Activated T-helper 1 cell treated with anti-CD3 and anti-CD28 coated beads, Interleukin-12 subunit alpha, Interleukin-12 subunit beta, Interleukin-2, Interleukin-4 antibody, amounts not matched to agents 30 ng/mL and 10 ng/mL and 1 ng/mL, durations not matched to agents 14 hours and 24 hours and 36 hours (primary cell): ENCODE measurements around the gene AGMO. TPM values are rescaled to one million over a fixed set of nuclear protein-coding genes. Genes with fewer than 3 reads are reported as not detected.

Experiments used
- DNase-seq: peaks from one replicate; pipeline ENCODE4 v3.0.0; 2021; ENCODE audit warnings: low spot score
- H3K27ac Mint-ChIP-seq: one replicate; pipeline ENCODE4 v1.8.0; 2021; ENCODE audit warnings: mild to moderate bottlenecking, mixed read lengths
- H3K27me3 Mint-ChIP-seq: one replicate; pipeline ENCODE4 v1.8.0; 2022; ENCODE audit warnings: mild to moderate bottlenecking, moderate library complexity, mixed read lengths; ENCODE audit not compliant: insufficient read depth
- H3K36me3 Mint-ChIP-seq: one replicate; pipeline ENCODE4 v1.8.0; 2021; ENCODE audit warnings: low read depth, mixed read lengths
- H3K4me1 Mint-ChIP-seq: one replicate; pipeline ENCODE4 v1.8.0; 2021; ENCODE audit warnings: low read depth, mixed read lengths
- H3K4me3 Mint-ChIP-seq: one replicate; pipeline ENCODE4 v1.8.0; 2021; ENCODE audit warnings: mild to moderate bottlenecking, moderate library complexity, mixed read lengths
- H3K9me3 Mint-ChIP-seq: one replicate; pipeline ENCODE4 v1.8.0; 2021; ENCODE audit warnings: mixed read lengths
- intact Hi-C: fragments of 100-400 bp; cut with micrococcal nuclease; formaldehyde crosslinking; loops from one replicate; pipeline ENCODE4 v1.15.1; 2024
- total RNA-seq: library from RNA; stranded (reverse); gene quantifications from 2 replicates; pipeline ENCODE4 v1.2.3, GENCODE V29; 2022

The AGMO gene
- not detected in 2 replicates for total RNA-seq

DNA sequence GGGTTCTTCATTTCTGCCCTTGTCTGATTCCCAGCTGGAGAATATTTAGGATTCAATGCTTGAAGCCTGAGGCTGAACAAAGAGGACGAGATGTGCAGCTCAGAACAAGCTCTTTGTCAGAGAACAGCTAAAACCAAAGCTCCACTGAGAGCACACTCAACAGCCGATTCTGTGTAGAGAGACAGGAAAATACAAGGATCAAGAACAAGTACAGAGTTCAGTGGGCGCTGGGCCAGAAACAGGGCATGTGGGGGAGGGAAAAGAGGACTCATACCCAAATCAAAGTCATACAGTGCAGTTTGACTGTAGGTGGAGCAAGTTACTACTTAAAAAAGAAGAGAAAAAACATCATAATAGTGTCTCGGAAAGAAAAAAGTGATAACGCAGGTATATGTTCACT is at the start of gene AGMO:
Gene AGMO, minus strand, starts transcription at position 181 of the 400 bp plus-strand sequence.
- H3K27me3 Mint-ChIP-seq = no peaks in the 10 kb centered on the region
- no peak within 1 kb of the TSS for H3K27ac Mint-ChIP-seq
- no peaks in the 10 kb centered on the region for H3K36me3 Mint-ChIP-seq
- H3K4me1 Mint-ChIP-seq = no peaks in the 10 kb centered on the region
- no peak within 1 kb of the TSS for H3K4me3 Mint-ChIP-seq
- intact Hi-C loops = no loop called here
- peaks cover 7% of the 10 kb centered on the region for H3K9me3 Mint-ChIP-seq
- DNase-seq = no peak

DNA sequence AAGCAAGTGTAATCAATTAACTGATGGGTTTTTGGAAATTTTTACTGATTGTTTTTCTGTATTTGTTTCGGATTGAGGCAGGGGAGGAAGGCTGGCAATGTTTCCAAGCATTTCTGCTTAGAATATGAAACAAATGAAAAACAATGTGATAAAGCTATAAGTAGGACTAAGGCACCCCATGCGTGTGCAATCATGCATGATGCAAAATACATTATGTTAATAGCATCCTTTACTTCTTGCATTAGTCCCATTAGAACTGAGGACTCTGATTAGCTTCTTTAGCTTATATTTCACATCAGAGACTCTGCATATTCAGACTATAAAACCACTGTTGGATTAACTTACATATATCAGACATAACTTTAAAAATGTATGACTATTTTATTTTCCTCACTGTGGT is 48.7 kb upstream of the AGMO start:
- Mint-ChIP-seq H3K9me3 (no peaks in the 10 kb centered on the region), H3K27ac (no peak overlapping the region), H3K36me3 (no peaks in the 10 kb centered on the region), H3K27me3 (no peaks in the 10 kb centered on the region), H3K4me1 (no peaks in the 10 kb centered on the region), H3K4me3 (no peak overlapping the region)
- intact Hi-C loops = no loop called here
- no peak for DNase-seq

GRCh38 chr7:15609287-15609686 is 47.5 kb upstream of the AGMO start:
- H3K27me3 Mint-ChIP-seq = no peaks in the 10 kb centered on the region
- intact Hi-C loops = no loop called here
- DNase-seq = no peak
- no peaks in the 10 kb centered on the region for H3K9me3 Mint-ChIP-seq
- no peak overlapping the region for H3K4me3 Mint-ChIP-seq
- no peaks in the 10 kb centered on the region for H3K4me1 Mint-ChIP-seq
- H3K36me3 Mint-ChIP-seq = no peaks in the 10 kb centered on the region
- no peak overlapping the region for H3K27ac Mint-ChIP-seq

GRCh38 chr7:15607529-15608210 is 45.9 kb upstream of the AGMO start:
- Mint-ChIP-seq H3K27me3 (no peaks in the 10 kb centered on the region), H3K27ac (no peak overlapping the region), H3K9me3 (no peaks in the 10 kb centered on the region), H3K36me3 (no peaks in the 10 kb centered on the region), H3K4me1 (no peaks in the 10 kb centered on the region), H3K4me3 (no peak overlapping the region)
- intact Hi-C loops = no loop called here
- DNase-seq = no peak

DNA sequence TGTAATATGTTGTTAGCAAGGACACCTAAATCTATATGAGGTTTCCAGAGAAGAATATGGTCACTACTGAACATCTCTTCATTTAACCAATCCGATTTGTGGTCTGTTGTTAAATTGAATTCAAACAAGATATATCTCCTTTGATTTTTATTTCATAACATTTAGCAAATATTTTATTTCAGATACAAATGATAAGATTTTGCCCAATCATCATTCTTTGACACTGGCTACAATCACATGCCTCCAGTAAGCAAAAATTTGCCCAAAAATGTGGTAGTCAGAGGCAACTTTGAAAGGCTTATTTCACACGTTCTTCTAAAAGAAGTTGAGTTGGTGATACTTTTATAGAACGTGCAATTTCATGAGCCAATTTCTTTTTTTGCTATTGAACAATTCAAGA is 44.7 kb upstream of the AGMO start:
- H3K9me3 Mint-ChIP-seq = no peaks in the 10 kb centered on the region
- intact Hi-C loops = no loop called here
- no peaks in the 10 kb centered on the region for H3K27me3 Mint-ChIP-seq
- H3K4me3 Mint-ChIP-seq = no peak overlapping the region
- no peak overlapping the region for H3K27ac Mint-ChIP-seq
- no peaks in the 10 kb centered on the region for H3K36me3 Mint-ChIP-seq
- DNase-seq = no peak
- H3K4me1 Mint-ChIP-seq = no peaks in the 10 kb centered on the region

DNA sequence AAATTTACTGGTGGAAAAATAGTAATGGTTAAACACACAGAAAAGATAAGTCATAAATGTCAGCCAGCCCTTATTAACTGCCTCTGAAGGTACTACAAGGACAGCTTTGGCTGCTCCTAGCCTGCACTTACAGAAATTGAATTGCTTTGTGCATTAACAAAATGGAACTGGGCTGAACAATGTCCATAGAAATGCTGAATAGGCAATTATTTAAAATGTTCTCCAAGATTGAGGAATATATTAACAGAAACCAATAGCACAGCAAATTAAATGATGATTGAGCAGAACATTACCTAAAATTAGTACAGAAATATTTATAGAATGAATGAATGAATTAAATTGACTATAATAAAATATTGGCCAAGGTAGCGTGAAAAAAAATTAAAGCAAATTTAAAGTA is 42.4 kb upstream of the AGMO start:
- no peaks in the 10 kb centered on the region for H3K4me1 Mint-ChIP-seq
- no peaks in the 10 kb centered on the region for H3K9me3 Mint-ChIP-seq
- H3K36me3 Mint-ChIP-seq = no peaks in the 10 kb centered on the region
- no peaks in the 10 kb centered on the region for H3K27me3 Mint-ChIP-seq
- DNase-seq = no peak
- intact Hi-C loops = no loop called here
- H3K4me3 Mint-ChIP-seq = no peak overlapping the region
- H3K27ac Mint-ChIP-seq = no peak overlapping the region

GRCh38 chr7:15603124-15603523 is 41.3 kb upstream of the AGMO start:
- intact Hi-C loops = no loop called here
- Mint-ChIP-seq H3K4me3 (no peak overlapping the region), H3K36me3 (no peaks in the 10 kb centered on the region), H3K4me1 (no peaks in the 10 kb centered on the region), H3K9me3 (peaks cover under 1% of the 10 kb centered on the region), H3K27ac (no peak overlapping the region), H3K27me3 (no peaks in the 10 kb centered on the region)
- no peak for DNase-seq

- Mint-ChIP-seq H3K27ac (no peak overlapping the region), H3K36me3 (no peaks in the 10 kb centered on the region), H3K9me3 (peaks cover 4% of the 10 kb centered on the region), H3K4me3 (no peak overlapping the region), H3K4me1 (no peaks in the 10 kb centered on the region), H3K27me3 (no peaks in the 10 kb centered on the region)
- intact Hi-C loops = no loop called here
- no peak for DNase-seq
Measured at GRCh38 chr7:15602236-15602635, 40.4 kb upstream of the AGMO start.

DNA sequence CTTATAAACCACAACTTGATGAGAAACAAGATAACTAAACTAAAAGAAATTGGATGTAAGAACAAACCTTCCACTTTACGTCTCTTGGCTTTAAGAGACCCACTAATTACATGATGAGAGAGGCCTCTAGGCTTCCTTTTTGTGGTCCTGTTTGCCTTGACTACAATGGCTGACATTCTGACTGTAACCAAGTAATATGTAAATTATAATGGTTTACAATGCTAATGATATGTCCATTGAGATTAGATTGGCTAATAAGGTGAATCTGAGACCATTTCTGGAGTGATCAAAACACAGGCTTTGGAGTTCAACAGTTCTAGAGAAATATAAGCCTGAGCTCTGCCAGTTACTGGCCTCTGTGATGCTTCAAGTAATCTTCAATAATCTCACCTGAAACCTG is 39.4 kb upstream of the AGMO start:
- Mint-ChIP-seq H3K27me3 (no peaks in the 10 kb centered on the region), H3K36me3 (no peaks in the 10 kb centered on the region), H3K4me1 (no peaks in the 10 kb centered on the region), H3K4me3 (no peak overlapping the region), H3K9me3 (peaks cover 7% of the 10 kb centered on the region), H3K27ac (no peak overlapping the region)
- intact Hi-C loops = no loop called here
- DNase-seq = no peak

- intact Hi-C loops = no loop called here
- no peaks in the 10 kb centered on the region for H3K4me1 Mint-ChIP-seq
- peaks cover 7% of the 10 kb centered on the region for H3K9me3 Mint-ChIP-seq
- no peak overlapping the region for H3K27ac Mint-ChIP-seq
- no peak for DNase-seq
- no peaks in the 10 kb centered on the region for H3K27me3 Mint-ChIP-seq
- H3K36me3 Mint-ChIP-seq = no peaks in the 10 kb centered on the region
- no peak overlapping the region for H3K4me3 Mint-ChIP-seq
Measured at GRCh38 chr7:15600298-15600697, 38.5 kb upstream of the AGMO start.

DNA sequence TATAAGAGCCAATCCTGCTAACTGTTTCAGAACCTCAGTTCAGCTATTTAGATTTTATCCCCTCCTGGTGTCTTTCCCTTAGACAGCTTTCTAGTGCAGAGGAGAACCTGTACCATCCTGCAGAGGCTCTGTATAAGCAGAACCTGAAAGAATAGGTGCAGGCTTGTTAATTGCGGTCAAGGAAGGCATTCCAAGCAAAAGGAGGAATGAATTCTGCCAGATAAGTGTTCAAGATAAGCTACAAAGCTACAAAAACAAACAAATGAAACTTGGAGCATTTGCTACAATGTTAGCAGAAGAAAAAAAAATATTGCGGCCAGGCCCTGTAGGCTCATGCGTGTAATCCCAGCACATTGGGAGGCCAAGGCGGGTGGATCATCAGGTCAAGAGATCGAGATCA is 32.6 kb upstream of the AGMO start:
- no peaks in the 10 kb centered on the region for H3K36me3 Mint-ChIP-seq
- intact Hi-C loops = no loop called here
- no peaks in the 10 kb centered on the region for H3K27me3 Mint-ChIP-seq
- no peak overlapping the region for H3K27ac Mint-ChIP-seq
- DNase-seq = no peak
- H3K4me3 Mint-ChIP-seq = no peak overlapping the region
- no peaks in the 10 kb centered on the region for H3K4me1 Mint-ChIP-seq
- peaks cover 15% of the 10 kb centered on the region for H3K9me3 Mint-ChIP-seq

DNA sequence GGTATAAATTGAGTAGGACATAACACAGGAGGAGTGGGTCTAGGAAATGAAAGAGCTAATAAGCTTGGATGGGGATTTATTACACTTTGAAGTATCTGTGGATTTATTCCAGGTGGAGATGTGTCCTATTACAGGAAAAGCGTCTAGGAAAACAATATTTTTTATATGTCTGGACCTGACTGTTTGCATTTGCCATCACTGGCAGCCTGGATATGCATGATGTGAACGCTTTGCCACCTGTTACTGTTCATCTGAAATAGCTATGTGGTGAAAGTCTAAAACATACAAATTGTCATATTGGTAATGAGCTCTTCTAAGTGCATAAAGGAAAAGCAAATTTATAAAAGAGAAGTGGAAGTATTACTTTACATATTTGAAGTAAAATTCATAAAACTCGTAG is 31.6 kb upstream of the AGMO start:
- no peak for DNase-seq
- H3K27ac Mint-ChIP-seq = no peak overlapping the region
- H3K4me3 Mint-ChIP-seq = no peak overlapping the region
- H3K4me1 Mint-ChIP-seq = no peaks in the 10 kb centered on the region
- no peaks in the 10 kb centered on the region for H3K36me3 Mint-ChIP-seq
- intact Hi-C loops = no loop called here
- peaks cover 16% of the 10 kb centered on the region for H3K9me3 Mint-ChIP-seq
- H3K27me3 Mint-ChIP-seq = no peaks in the 10 kb centered on the region

DNA sequence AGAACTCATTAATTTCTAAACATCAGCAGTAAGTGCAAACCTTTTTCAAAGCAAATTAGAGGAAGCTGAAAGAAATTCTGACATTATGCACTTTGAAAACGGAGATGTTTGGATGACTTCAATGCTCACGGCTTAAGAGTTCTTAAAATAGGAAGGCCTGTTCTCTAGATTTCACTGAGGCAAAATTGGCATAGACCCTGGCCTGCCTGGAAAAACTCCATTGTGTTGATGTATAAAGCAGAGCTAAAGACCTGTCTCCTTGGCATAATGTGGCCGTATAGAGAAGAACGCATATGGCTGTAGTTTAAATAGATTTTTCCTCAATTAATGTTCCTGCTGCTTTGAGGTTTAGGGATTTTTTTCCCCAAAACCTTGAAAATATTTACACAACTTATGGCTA is 24.5 kb upstream of the AGMO start:
- H3K4me3 Mint-ChIP-seq = no peak overlapping the region
- intact Hi-C loops = no loop called here
- no peaks in the 10 kb centered on the region for H3K4me1 Mint-ChIP-seq
- no peaks in the 10 kb centered on the region for H3K36me3 Mint-ChIP-seq
- no peak for DNase-seq
- H3K9me3 Mint-ChIP-seq = peaks cover 17% of the 10 kb centered on the region
- H3K27me3 Mint-ChIP-seq = no peaks in the 10 kb centered on the region
- no peak overlapping the region for H3K27ac Mint-ChIP-seq

DNA sequence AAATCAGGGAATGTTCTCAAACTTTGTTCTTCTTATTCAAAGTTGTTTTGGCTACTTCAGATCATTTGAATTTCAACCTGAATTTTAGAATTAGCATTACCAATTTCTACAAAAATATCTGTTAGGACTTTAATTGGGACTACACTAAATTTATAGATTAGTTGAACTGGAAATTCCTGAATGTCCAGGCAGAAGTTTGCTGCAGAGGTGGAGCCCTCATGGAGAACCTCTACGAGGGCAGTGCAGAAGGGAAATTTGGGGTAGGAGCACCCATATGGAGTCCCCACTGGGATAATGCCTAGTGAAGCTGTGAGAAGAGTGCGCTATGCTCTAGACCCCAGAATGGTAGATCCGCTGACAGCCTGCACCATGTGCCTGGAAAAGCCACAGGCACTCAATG is 22.8 kb upstream of the AGMO start:
- H3K27me3 Mint-ChIP-seq = no peaks in the 10 kb centered on the region
- no peak overlapping the region for H3K27ac Mint-ChIP-seq

More for the DNA sequence above, 22.8 kb upstream of the AGMO start:
- Mint-ChIP-seq H3K9me3 (peaks cover 17% of the 10 kb centered on the region), H3K4me3 (no peak overlapping the region), H3K36me3 (no peaks in the 10 kb centered on the region), H3K4me1 (no peaks in the 10 kb centered on the region)
- intact Hi-C loops = no loop called here
- no peak for DNase-seq
